HG02852 (cell line): ENCODE results near the gene ZP1.

ENCODE experiments used
- ATAC-seq: cut with Tn5 transposase; IDR thresholded peaks from one replicate; pipeline ENCODE4 v1.9.1; 2021; ENCODE audit warnings: mild to moderate bottlenecking, moderate library complexity; ENCODE audit not compliant: unreplicated experiment

Gene ZP1

DNA sequence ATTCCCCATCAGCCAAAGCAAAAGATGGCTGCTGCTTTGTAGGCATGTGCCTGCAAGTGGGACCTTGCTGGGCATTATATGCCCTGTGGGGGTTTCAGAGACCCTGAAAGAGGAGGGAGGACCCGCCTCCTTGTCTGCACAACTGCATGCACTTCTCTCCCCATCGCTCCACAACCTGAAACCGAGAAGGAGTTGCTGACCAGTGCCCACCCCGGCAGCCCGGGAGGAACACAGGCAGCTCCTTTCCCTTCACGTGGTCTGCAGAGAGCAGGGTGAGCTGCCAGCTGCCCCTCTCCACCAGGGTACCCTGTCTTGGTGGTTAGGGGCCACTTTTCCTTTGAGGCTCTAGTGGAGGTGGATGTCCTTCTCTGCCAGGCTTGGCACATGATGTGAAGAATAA, 55.6 kb downstream of the ZP1 start:
- no peak for ATAC-seq

DNA sequence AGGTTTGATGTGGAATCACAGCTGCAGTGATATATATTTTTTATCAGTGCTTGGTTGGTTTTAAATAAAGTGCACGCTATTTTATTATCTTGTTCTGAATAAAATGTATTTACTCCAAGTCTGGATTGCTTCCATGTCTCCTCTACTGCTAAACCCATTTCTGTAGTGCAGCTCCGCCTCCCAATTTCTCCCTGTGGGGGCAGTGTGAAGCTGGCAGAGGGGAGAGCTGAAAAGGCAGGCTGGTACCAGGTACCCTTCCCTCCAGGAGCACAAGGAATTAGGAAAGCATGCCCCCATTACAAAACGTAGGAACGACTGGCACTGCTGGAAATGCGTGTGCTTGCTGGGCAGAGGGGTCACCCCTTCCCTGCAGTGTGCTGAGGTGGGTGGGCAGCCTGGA, 56.0 kb downstream of the ZP1 start:
- no peak for ATAC-seq

DNA sequence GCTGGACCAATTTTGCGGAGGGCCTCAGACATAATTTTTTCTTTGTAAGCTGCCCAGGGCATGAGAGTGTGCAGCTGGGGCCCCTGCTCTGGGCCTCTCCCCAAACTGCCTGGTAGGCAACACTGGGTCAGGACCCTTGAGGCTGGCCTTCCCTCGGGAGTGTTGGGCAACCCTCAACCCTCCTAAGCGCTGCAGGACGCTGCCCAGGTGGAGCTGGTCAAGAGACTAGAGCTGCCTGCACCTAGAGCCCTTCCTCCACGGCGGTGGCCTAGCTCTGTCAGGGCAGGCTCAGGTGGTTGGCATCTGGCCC, 56.4 kb downstream of the ZP1 start:
- no peak for ATAC-seq

DNA sequence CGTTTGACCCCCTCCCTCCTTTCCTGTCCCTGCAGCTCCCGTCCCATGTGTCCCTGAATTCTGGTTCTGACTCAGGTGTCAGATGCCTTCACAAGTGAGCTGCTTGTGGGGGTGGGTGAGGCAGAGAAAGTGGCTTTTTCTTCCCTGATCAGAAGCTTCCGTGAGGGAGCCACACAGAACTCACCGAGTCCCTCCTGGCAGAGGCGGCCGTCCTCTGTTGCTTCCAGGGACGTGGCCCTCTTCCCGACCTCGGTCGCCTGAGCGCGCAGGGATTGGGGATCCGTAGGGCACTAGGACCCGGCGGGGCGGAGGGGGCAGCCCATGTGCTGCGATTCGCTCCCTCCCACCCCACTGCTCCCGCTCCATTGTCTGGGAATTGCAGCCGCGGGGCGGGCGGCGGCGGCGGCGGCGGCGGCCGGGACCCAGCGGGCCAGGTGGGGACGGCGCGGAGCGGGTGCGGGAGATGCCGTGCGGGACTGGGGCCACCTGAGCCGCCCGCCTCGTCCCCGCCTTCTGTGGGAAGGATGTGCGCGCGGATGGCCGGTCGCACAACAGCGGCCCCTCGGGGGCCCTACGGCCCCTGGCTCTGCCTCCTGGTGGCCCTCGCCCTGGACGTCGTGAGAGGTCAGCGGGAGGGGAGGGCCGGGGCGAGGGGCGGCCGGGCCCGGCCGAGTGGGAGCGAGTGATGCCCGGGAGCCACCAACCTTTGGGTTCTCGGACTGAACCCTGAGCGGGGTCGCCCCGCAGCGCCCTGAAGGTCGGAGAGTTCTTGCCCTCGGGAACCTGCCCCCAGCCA, 57.0 kb downstream of the ZP1 start, which contains the start of gene TMEM132A:
Gene TMEM132A (plus strand): TSS at position 351 of the 796 bp plus-strand sequence. CDS start 174 bp downstream, at position 525.
- peak; percentile 65 for ATAC-seq
